ENCODE results near the gene ANTKMT. TPM values are rescaled to one million over a fixed set of nuclear protein-coding genes. Genes with fewer than 3 reads are reported as not detected.

ANTKMT gene
- total and polyA plus RNA-seq, 2 of the 8 experiments (the other 6 are each of a cell fraction or from before 2014, with no cell fraction given), result 26.5 to 26.6 TPM

DNA sequence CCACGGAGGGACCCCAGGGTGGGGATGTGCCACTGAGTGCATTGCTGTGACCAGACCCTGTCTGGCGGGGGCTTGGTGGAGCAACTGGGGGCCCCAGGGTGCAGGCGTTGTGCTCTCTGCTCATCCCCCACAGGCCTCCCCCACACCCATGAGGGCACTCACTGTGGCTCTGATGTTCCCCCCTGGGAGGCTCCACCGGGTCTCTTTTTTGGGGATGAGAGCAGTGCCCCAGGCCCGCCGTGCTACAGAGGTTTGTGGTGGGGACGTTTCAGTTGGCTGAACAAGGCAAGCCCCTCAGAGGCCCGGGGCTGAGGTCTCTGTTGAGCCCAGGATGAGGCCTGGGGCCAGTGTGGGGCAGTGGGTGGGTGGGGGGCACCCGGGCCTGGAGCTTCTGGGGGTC lies 2.7 kb downstream of the ANTKMT start (continued):
- TF ChIP-seq CTCF (IDR thresholded peaks at IDR 0.05; ENCODE audit: control extremely low read depth in 1 of 3, insufficient read depth in 1 of 3, low read depth in 1 of 3, low read length in 3 of 3), result no peak
- TF ChIP-seq E2F6 (IDR thresholded peaks at IDR 0.05), result no peak
